ENCODE measurements around the gene FAM3C. TPM values are rescaled to one million over a fixed set of nuclear protein-coding genes. Genes with fewer than 3 reads are reported as not detected.

Gene FAM3C
- total and polyA plus RNA-seq, 8 donors, result 15.2 to 147 (median 26.0) TPM

DNA sequence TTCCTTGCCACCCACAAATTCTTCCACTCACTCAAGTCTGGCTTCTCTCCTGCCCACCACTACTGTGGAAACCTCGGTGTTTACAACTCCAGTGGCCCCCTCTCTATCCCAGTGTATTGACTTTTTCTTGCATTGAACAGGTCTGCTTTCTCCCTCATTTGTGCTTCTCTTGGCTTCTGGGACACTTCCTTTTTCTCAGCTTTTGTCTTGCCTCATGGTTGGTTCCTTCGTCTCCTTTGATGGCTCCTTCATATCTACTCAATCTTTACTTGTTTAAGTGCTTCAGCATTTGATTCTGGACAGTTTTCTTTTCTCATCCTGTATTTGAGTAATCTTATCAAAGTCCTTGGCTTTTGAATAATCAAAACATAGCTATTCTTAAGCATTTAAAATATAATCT is 35.9 kb upstream of the FAM3C start:
- no peaks in the 10 kb centered on the region for H3K27me3 ChIP-seq
- intact Hi-C loops (cut with DNase I; ENCODE audit: low total_unique reads), result no loop called here
- TF ChIP-seq POLR2AphosphoS5 (IDR thresholded peaks at IDR 0.05) (no peak), POLR2A (IDR thresholded peaks at IDR 0.05) (no peak), EP300 (IDR thresholded peaks at IDR 0.05) (no peak)
- TF ChIP-seq, protein P1, sequence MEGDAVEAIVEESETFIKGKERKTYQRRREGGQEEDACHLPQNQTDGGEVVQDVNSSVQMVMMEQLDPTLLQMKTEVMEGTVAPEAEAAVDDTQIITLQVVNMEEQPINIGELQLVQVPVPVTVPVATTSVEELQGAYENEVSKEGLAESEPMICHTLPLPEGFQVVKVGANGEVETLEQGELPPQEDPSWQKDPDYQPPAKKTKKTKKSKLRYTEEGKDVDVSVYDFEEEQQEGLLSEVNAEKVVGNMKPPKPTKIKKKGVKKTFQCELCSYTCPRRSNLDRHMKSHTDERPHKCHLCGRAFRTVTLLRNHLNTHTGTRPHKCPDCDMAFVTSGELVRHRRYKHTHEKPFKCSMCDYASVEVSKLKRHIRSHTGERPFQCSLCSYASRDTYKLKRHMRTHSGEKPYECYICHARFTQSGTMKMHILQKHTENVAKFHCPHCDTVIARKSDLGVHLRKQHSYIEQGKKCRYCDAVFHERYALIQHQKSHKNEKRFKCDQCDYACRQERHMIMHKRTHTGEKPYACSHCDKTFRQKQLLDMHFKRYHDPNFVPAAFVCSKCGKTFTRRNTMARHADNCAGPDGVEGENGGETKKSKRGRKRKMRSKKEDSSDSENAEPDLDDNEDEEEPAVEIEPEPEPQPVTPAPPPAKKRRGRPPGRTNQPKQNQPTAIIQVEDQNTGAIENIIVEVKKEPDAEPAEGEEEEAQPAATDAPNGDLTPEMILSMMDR (IDR thresholded peaks at IDR 0.05), result no peak
- H3K9me3 ChIP-seq, result no peaks in the 10 kb centered on the region
- no peak for DNase-seq
- 88 to 100% (median 93%) methylated on average over 2 of the region's 2 CpGs for WGBS, 5 donors
- no peak overlapping the region for H3K4me3 ChIP-seq
- no peak overlapping the region for H3K27ac ChIP-seq
- H3K4me1 ChIP-seq, result no peaks in the 10 kb centered on the region
- H3K36me3 ChIP-seq, result no peaks in the 10 kb centered on the region

DNA sequence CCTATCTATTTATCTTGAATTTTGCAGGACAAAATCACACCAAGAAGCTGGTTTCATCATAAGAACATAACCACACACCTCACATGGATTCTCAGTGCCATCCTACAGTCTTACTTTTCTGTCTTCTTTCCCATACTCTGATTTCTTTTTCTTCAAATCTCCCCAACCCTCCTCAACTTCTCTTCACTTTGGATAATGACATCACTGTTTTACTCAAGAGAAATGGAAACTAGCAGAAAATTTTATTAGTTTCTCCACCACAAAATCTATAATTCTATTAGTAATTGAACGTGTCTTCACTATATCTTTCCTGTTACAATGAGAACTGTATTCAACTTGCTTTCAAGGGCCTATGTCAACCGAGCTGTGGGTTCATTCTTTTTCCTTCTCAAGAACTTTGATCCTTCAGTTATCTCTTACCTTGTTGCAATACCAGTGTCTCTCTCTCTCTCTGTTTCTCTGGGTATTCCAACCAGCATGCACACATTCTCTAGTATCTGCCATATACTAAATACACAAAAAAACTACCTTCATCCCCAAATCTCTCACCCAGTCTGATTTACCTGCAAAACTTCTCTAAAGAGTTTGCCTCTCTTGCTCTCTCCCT is 35.4 kb upstream of the FAM3C start:
- H3K36me3 ChIP-seq, result no peaks in the 10 kb centered on the region
- no peak overlapping the region for H3K4me3 ChIP-seq
- intact Hi-C loops (cut with DNase I; ENCODE audit: low total_unique reads), result no loop called here
- H3K9me3 ChIP-seq, result no peaks in the 10 kb centered on the region
- H3K4me1 ChIP-seq, result no peaks in the 10 kb centered on the region
- H3K27ac ChIP-seq, result no peak overlapping the region
- DNase-seq, result no peak
- H3K27me3 ChIP-seq, result no peaks in the 10 kb centered on the region
- TF ChIP-seq POLR2AphosphoS5 (IDR thresholded peaks at IDR 0.05) (no peak), EP300 (IDR thresholded peaks at IDR 0.05) (no peak), POLR2A (IDR thresholded peaks at IDR 0.05) (no peak)
- TF ChIP-seq, protein P1 (IDR thresholded peaks at IDR 0.05), result no peak
- 76 to 94% (median 86%) methylated on average over 2 of the region's 2 CpGs for WGBS, 5 donors

DNA sequence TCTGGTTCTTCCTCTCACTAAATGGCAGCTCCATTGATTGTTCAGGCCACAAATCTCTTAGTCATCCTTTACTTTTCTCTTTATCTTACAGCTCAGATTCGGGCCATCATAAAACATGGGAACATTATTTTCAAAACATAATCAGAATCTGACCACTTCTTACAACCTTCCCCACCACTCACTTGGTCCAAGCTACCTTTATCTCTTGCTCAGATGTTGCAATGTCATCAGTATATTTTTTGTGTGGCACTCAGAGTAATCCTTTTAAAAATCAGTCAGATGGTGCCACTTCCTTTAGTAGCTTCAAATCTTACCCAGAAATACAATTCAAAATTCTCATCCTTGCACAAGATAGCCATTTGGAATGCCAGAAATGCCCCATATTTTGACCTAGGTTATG is 34.5 kb upstream of the FAM3C start:
- Histone ChIP-seq H3K9me3 (no peaks in the 10 kb centered on the region), H3K36me3 (no peaks in the 10 kb centered on the region), H3K4me3 (no peak overlapping the region), H3K27ac (no peak overlapping the region), H3K27me3 (no peaks in the 10 kb centered on the region), H3K4me1 (no peaks in the 10 kb centered on the region)
- 70 to 88% (median 79%) methylated on average over 1 of the region's 1 CpG for WGBS, 5 donors
- no peak for TF ChIP-seq EP300 (IDR thresholded peaks at IDR 0.05)
- no peak for TF ChIP-seq POLR2A (IDR thresholded peaks at IDR 0.05)
- TF ChIP-seq, protein P1 (IDR thresholded peaks at IDR 0.05), result no peak
- TF ChIP-seq POLR2AphosphoS5 (IDR thresholded peaks at IDR 0.05), result no peak
- DNase-seq, result no peak
- intact Hi-C loops (cut with DNase I; ENCODE audit: low total_unique reads), result no loop called here

DNA sequence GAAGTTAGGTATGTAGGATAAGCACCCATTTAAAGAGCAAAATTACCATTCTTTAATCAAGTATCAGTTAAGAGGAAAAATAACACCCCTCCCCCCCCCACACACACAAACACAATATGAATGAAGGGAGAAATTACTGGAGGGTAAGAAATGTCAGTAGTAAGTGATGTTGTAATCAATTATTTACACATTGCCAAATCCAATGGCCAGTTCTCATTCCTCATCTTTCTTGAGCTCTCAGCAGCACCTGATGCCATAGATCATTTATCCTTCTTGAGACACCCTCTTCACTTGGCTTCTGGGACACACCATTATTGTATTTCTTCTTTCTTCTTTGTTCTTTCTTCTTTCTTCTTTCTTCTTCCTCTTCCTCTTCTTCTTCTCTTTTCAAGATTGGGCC is 33.7 kb upstream of the FAM3C start:
- Histone ChIP-seq H3K27me3 (no peaks in the 10 kb centered on the region), H3K36me3 (no peaks in the 10 kb centered on the region), H3K27ac (no peak overlapping the region), H3K9me3 (no peaks in the 10 kb centered on the region), H3K4me1 (no peaks in the 10 kb centered on the region), H3K4me3 (no peak overlapping the region)
- DNase-seq, result no peak
- intact Hi-C loops (cut with DNase I; ENCODE audit: low total_unique reads), result no loop called here
- TF ChIP-seq, protein P1 (IDR thresholded peaks at IDR 0.05), result no peak
- TF ChIP-seq POLR2AphosphoS5 (IDR thresholded peaks at IDR 0.05), result no peak
- TF ChIP-seq EP300 (IDR thresholded peaks at IDR 0.05), result no peak
- TF ChIP-seq POLR2A (IDR thresholded peaks at IDR 0.05), result no peak

All from stomach (tissue), 9 donors.